H54 (cell line): ENCODE data around the gene FA2H.
A peak's percentile ranks its signal among the peaks of the same experiment; 100 is the strongest.

Experiments
- DNase-seq: peaks from one replicate; pipeline ENCODE4 v3.0.0; 2011; ENCODE audit warnings: low spot score, mixed read lengths; ENCODE audit not compliant: insufficient read length
- FAIRE-seq: peaks from 3 replicates; lab custom pipeline; 2011; peaks lifted over from hg19 to GRCh38; lab: Jason Lieb, UNC
- POLR2A ChIP-seq: IDR thresholded peaks from 2 replicates; pipeline ENCODE4 v1.6.1; 2011; ENCODE audit warnings: low read depth, mild to moderate bottlenecking, low read length

FA2H gene

DNA sequence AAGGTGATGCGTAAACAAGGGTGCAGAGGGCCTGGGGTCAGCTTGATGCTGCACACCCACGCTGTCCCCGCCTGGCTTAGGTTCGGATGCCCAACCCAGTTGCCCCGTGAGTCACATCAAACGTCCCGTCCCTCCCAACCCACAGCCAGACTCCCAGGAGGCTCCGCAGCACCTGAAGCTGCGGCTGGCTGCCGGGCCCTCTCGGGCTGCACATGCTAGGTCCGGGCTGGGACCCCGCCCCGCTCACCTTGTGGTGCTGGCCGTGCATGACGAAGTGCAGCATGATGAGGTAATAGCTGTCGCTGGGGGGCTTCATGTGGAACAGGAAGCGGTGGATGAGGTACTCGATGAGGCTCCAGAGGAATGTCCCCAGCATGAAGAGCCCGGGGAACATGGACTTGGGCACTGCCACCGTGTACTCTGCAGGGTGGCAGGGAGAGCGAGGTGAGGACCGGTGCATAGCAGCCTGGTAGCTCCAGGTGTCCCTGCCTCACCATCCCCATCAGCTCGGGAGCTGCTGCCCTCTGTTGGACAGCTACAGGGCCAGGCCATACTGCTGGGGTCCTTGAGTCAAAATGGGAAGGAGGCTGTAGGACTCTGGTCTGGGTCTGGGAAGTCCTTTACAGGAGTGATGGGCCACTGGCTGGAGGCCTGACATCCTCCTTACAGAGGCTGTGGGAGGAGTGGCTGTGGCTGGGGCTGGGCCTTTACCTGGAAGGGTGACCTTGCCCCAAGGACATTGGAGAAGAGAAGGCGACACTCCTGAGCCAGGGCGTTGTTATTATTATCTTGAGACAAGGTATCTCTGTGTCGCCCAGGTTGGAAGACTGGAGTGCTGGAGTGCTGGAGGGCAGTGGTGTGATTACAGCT is 55.6 kb downstream of the FA2H start:
- no peak for TF ChIP-seq POLR2A
- FAIRE-seq (no peak), DNase-seq (no peak)

DNA sequence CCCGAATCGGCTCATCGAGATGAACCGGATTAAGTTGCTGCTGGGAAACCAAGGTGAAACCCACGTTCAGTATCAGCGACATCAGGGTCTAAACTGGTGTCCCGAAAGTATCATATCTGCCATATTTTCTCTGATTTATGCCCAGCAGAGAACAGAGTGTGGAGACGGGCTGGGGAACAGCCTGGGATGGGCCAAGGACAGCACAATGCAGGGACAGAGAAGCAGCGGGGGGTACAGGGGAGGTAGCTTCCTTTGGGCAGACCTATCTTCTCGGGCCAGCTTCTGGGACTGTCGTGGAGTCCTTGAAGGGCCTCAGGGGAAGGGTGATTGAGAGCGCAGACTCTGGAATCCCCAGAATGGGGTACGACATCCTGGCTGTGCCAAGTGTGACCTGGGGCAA is 56.5 kb downstream of the FA2H start:
- FAIRE-seq (no peak), DNase-seq (no peak)
- no peak for TF ChIP-seq POLR2A

DNA sequence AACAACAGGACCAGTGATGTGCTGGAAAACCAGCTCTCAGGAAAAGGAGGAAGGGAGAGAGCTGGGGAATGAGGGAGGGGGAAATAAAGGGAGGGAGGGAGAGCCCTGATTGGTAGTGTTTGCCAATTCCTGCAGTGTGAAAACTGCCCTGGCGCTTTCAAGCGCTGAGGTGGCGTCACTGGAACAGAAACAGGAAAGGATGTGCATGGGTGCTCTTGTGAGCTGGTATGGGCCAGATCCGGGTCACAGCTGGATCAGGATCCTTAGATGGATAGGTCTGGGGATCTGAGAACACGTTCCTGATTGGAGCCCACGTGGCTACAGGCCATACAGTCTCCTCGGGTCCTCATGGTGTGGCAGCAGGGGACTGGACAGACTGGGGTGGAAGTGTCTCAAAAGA is 57.3 kb downstream of the FA2H start:
- FAIRE-seq (no peak), DNase-seq (no peak)
- TF ChIP-seq POLR2A: no peak

DNA sequence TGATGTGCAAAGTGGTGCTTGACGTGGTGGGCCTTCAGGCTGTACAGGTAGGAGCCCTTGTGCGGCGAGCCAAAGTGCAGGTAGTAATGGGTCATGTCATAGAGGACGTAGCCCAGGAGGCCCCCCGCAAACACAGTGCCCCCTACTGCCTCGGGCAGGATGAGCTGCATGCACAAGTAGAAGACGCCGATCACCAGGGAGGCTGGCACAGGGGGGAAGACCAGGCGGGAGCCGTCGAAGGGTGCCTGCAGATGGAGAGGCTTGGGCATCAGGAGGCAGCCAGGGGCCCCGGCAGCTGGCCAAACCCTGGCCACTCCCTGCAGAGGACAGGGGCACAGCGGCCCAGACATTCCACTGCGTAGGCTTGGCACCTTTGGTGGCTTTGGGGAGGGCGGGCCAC is 58.3 kb downstream of the FA2H start:
- FAIRE-seq (no peak), DNase-seq (no peak)
- no peak for TF ChIP-seq POLR2A

DNA sequence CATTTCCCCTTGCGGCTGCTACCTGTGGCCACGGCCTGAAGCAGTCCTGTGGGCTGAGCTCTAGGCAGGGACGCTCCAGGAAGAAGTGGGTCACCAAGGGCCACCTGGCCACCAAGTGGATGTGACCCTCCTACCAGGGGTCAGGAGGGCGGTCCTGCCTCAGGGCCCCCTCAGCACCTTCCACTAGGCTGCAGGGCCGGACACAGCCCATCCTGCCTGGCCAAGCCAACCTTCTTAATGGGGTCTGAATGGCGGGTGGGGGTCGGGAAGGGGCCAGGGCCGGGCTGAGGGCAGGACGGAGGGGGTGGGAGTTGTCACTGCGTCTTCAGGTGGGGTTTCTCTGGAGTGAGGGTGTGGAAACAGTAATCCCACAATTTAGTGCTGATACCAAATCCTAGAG is 60.7 kb downstream of the FA2H start:
- FAIRE-seq: no peak
- TF ChIP-seq POLR2A: no peak
- no peak for DNase-seq

DNA sequence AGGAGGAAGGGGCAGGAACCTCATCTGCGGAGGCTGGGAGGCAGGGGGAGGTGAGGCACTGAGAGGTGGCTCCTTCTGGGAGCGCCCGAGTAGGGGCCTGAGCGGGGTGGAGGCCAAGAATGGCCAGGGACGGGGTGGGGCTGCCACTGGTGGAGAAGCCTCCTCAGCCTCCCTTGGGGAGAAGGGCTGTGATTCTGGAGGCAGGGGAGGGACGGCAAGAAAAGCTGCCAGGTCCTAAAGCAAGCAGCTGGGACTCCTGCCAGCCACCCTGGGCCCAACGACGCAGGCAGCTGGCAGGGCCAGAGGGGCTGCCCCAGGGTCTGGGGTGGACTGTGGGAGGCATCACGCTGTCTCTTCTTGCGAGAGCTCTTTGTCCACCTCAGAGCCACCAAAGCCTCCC is 61.3 kb downstream of the FA2H start:
- no peak for TF ChIP-seq POLR2A
- FAIRE-seq: no peak
- no peak for DNase-seq

DNA sequence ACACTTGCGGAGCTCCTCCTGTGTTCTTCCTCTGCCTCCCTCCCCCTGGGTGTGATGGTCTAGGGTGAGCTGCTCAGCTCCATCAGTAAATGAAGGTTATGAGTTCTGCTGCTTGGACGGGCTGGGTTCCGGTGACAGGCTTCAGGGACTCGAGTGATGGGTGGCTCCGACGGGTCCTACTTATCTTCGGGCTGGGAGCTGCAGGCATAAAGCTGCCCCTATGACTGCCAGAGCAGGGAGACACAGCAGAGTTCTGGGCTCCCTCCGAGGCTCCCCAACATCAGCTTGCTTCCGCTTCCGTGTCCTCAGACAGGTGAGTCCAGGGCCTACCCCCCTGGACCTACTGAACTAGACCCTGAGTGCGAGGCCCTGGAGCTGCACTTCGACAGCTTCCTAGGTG is 62.7 kb downstream of the FA2H start:
- TF ChIP-seq POLR2A: no peak
- DNase-seq (no peak), FAIRE-seq (no peak)

DNA sequence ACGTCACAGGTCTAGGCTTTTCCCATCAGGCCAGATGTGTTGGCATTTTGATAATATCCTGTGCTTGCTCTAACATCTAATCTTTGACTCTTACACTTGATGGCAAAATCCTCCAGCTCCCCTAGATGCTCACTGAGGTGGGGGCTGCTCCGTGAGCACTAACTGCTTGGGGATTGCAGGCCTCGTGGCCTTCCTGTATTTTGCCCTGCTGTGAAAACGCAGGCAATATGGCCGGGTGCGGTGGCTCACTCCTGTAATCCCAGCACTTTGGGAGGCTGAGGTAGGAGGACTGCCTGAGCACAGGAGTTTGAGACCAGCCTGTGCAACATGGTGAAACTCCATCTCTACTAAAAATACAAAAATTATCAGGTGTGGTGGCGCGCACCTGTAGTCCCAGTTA is 64.2 kb downstream of the FA2H start:
- DNase-seq: no peak
- no peak for TF ChIP-seq POLR2A
- FAIRE-seq: no peak

DNA sequence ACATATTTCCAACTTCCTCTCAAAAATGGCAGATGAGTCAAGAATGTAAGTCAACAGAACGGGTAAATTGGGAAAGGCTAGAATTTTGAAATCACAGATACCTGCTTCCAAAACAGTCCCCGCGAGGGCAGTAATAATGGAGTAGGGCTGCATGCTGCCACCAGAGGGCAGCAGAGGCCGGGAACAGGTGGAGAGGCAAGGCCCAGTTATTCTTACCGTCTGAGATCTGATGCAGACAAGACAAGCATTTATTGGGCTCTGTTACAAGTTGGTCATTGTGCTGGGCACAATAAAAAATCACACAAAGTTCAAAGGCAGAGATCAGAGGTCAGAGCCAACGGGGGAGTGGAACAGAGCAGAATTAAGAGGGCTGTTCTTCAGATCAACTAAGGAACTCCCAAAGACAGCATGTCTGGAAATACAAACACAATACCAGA is 65.2 kb downstream of the FA2H start:
- TF ChIP-seq POLR2A: no peak
- FAIRE-seq: peak; percentile 20
- DNase-seq: peak; percentile 59

DNA sequence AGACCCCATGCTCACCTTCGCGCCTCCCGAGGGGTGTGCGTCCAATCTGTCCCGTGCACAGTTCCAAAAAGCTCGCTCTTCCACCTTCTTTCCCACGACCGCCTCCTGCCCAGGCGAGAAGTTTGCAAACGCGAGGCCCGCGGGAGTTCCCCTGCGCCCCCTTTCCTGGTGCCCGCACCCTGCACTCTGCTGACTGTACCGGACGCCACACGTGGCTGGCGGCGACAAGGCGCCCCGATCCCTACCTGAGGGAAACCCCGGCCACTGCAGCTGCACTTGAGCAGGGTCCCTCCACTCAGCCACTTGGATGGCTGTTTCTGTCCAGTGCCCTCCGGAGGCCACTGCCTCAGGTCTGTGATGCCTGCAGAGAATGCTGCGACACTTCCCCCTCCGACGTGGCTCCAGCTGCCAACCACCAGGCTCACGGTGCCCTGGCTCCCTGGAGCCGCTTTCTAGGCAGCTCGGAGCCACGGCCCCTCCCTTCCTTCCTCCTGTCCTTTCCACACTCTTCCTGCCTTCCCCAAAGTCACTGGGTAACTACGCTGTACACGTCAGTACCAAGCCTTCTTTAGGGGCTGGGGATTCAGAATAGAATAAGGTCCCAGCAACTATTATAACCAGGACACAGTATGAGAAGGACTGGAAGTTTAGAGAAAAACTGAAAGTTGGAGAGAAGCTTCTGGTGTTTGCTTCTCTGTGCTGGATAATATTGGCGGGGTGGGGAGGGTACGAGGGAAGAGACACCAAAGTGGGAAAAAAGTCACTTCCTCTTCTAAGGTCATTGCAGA is 74.0 kb downstream of the FA2H start, which contains the start of gene MLKL:
MLKL (minus strand) TSS at position 425 of the 788 bp plus-strand sequence. CDS start 5,105 bp downstream, outside the sequence.
- DNase-seq (peak; percentile 56), FAIRE-seq (no peak)

DNA sequence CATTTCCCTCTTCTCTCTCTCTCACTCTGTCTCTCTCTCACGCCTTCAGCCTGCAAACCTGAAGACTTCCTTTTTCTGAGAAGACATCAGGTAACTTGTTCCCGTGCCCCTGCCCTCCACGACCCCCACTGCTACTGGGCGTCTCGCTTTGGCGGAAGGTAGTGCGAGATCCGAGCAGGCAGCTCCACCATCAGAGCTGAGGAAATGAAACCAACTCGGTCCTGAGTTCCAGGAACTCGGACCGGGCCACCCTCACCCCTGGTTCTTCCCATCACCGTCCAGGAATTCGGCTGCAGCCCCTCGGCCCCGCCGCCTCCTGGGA is 74.5 kb downstream of the FA2H start:
- no peak for TF ChIP-seq POLR2A
- DNase-seq (peak; percentile 41), FAIRE-seq (no peak)

More for the DNA sequence above, 74.0 kb downstream of the FA2H start, which contains the start of gene MLKL:
- TF ChIP-seq POLR2A: peak; percentile 88

DNA sequence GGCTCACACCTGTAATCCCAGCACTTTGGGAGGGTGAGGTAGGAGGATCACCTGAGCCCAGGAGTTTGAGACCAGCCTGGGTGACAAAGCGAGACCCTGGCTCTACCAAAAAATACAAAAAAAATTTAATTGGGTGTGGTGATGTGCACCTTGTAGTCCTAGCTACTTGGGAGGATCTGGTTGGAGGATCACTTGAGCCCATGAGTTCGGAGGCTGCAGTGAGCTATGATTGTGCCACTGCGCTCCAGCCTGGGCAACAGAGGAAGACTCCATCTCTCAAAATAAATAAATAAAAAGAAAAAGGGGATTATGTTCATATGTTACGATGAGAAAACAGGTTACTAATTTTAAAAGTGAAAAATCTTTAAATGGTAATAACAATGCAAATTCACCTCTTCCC is 75.0 kb downstream of the FA2H start:
- FAIRE-seq (no peak), DNase-seq (no peak)
- no peak for TF ChIP-seq POLR2A

DNA sequence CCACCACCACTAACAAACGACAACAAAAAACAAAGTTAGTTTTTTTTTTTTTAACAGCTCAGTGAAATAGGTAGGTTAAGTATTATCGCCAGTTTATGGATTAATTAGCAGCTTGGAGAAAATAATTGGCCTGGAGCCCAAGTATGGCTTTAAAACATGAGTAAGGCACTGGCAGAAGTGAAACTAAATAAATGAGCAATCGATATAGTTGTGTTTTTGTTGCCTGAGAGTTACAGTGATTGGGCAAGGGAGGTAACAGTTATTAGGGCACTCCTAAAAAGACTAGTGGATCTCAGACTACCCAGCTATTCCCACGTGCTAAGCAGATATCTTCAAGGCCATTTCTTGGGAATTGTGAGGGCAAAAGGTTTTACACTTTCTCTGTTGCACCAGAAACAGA is 76.4 kb downstream of the FA2H start:
- no peak for TF ChIP-seq POLR2A
- FAIRE-seq: no peak
- DNase-seq: no peak
